SH-SY5Y (cell line): ENCODE data around the gene TENM4.

ENCODE experiments used
- GATA2 ChIP-seq: IDR thresholded peaks from 2 replicates; pipeline ENCODE4 v1.6.1; 2011; ENCODE audit warnings: mild to moderate bottlenecking, low read depth, low read length
- GATA3 ChIP-seq: IDR thresholded peaks from 2 replicates; pipeline ENCODE4 v1.6.1; 2011; ENCODE audit warnings: low read depth, mild to moderate bottlenecking, low read length, moderate library complexity

DNA sequence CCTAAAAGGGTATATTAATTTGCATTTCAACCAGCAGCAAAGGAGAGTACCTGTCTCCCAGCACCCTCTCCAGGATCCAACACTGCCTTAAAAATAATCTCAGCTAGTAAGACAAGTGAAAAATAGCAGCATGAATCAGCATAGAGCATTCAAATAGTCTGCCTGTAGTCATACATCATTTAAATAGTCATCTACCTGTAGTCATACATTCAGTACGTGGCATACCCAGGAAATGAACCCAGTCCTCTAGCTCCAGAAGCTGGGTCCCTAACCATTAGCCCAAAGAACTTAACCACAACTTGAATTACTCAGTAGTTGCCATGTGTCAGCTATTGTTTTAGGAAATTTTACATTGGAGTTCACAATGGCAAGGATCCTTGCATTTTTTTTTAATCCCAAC lies 9.3 kb downstream of the TENM4 start:
- TF ChIP-seq GATA2 (no peak), GATA3 (no peak)
